Endometrial microvascular endothelial cells (primary cell): ENCODE results near the gene NELFE. TPM values are rescaled to one million over a fixed set of nuclear protein-coding genes. Genes with fewer than 3 reads are reported as not detected.

Experiments
- in situ Hi-C: cut with HindIII; loops from 2 replicates; pipeline ENCODE4 v1.10.0; 2017; ENCODE audit warnings: low sequenced_read_pairs, low pct_unique_long_range_greater_than_20kb; ENCODE audit errors: inconsistent ontology term
- total RNA-seq: library from RNA; depleted of rRNA; stranded (reverse); fragments of >200 nt; gene quantifications from one replicate; pipeline ENCODE4 v1.2.3, GENCODE V29; 2015; ENCODE audit errors: inconsistent ontology term

Gene NELFE
- total RNA-seq, 1 donor from 2014 or later: 141 TPM

DNA sequence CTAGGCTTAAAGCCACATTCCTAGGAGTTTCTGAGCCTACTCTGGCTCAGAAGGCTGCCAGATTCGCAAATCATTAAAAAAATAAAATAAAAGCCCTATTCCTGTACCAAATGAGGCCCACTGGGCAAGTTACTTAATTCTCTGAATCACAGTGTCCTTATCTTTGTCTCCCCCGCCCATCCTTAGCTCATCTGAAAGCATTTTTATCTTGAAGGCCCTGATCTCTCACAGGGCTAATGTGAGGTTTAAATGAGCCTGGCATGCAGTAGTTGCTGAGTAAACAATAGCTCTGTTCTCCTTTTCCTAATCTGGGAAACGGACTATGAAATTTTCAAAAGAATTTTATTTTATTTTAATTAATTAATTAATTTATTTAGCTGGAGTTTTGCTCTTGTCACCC is 54.8 kb downstream of the NELFE start:
- in situ Hi-C loops: no loop called here

Other genes starting within 250 kb of the NELFE start
- gene LY6G6D, start 243.6 kb downstream of the NELFE start, total RNA-seq: not detected
- gene LY6G6C, start 237.2 kb downstream of the NELFE start, total RNA-seq: not detected
- gene MPIG6B, start 235.6 kb downstream of the NELFE start, total RNA-seq: not detected
- gene DDAH2, start 229.7 kb downstream of the NELFE start, total RNA-seq: 64.2 TPM
- gene CLIC1, start 222.4 kb downstream of the NELFE start, total RNA-seq: 1,067 TPM
- gene MSH5, start 219.0 kb downstream of the NELFE start, total RNA-seq: 7.8 TPM
- gene SAPCD1, start 196.3 kb downstream of the NELFE start, total RNA-seq: not detected
- gene VWA7, start 181.6 kb downstream of the NELFE start, total RNA-seq: not detected
- gene VARS1, start 163.2 kb downstream of the NELFE start, total RNA-seq: 101 TPM
- 172 TPM for gene LSM2, start 152.0 kb downstream of the NELFE start, total RNA-seq
- 0.65 TPM for gene HSPA1L, start 143.7 kb downstream of the NELFE start, total RNA-seq
- gene HSPA1A, start 143.4 kb downstream of the NELFE start, total RNA-seq: 171 TPM
- 120 TPM for gene HSPA1B, start 131.2 kb downstream of the NELFE start, total RNA-seq
- gene NEU1, start 96.2 kb downstream of the NELFE start, total RNA-seq: 94.3 TPM
- 2.6 TPM for gene SLC44A4, start 80.0 kb downstream of the NELFE start, total RNA-seq
- gene EHMT2, start 61.3 kb downstream of the NELFE start, total RNA-seq: 41.2 TPM
- not detected for gene ZBTB12, start 56.9 kb downstream of the NELFE start, total RNA-seq
- not detected for gene C2, start 31.3 kb downstream of the NELFE start, total RNA-seq
- 1.6 TPM for gene CFB, start 12.9 kb downstream of the NELFE start, total RNA-seq
- gene SKIC2, start 204 bp upstream of the NELFE start, total RNA-seq: 78.6 TPM
- 13.8 TPM for gene DXO, start 13.2 kb upstream of the NELFE start, total RNA-seq
- gene C4A, start 23.1 kb upstream of the NELFE start, total RNA-seq: 1.0 TPM
- 1.1 TPM for gene C4B, start 55.8 kb upstream of the NELFE start, total RNA-seq
- gene CYP21A2, start 79.4 kb upstream of the NELFE start, total RNA-seq: not detected
- gene TNXB, start 150.4 kb upstream of the NELFE start, total RNA-seq: not detected
- 23.0 TPM for gene ATF6B, start 169.3 kb upstream of the NELFE start, total RNA-seq
- gene FKBPL, start 171.3 kb upstream of the NELFE start, total RNA-seq: 7.9 TPM
- not detected for gene PRRT1, start 193.0 kb upstream of the NELFE start, total RNA-seq
- gene PPT2, start 195.2 kb upstream of the NELFE start, total RNA-seq: 49.3 TPM
- 6.6 TPM for gene EGFL8, start 205.6 kb upstream of the NELFE start, total RNA-seq
- 37.0 TPM for gene AGPAT1, start 217.1 kb upstream of the NELFE start, total RNA-seq
- 57.0 TPM for gene RNF5, start 219.4 kb upstream of the NELFE start, total RNA-seq
- gene AGER, start 225.3 kb upstream of the NELFE start, total RNA-seq: 0.65 TPM
- gene PBX2, start 231.2 kb upstream of the NELFE start, total RNA-seq: 32.9 TPM
- gene GPSM3, start 233.7 kb upstream of the NELFE start, total RNA-seq: 31.0 TPM